ENCODE measurements around the gene PFKFB3.

PFKFB3 gene

GRCh38 chr10:6300784-6301460, 98.2 kb downstream of the PFKFB3 start:
- DNase-seq (ENCODE audit: low spot score), result no peak

- DNase-seq (ENCODE audit: low spot score), result no peak
These were observed 98.8 kb downstream of the PFKFB3 start for GRCh38 chr10:6301488-6302075.

All from AG08396 (cell line).